ENCODE data around the gene ITGB8.
"Not testable (repeated sequence)": the region's sequence is repeated elsewhere in the genome, so short reads cannot be mapped to it uniquely, and the experiment has no call there.

ITGB8 gene

GRCh38 chr7:20389192-20389591 lies 58.5 kb downstream of the ITGB8 start:
- not testable (repeated sequence) for H3K27ac ChIP-seq (ENCODE audit: low read depth, low read length)
- peaks cover 20% of the 10 kb centered on the region for H3K36me3 ChIP-seq (ENCODE audit: insufficient read depth, low read length)

DNA sequence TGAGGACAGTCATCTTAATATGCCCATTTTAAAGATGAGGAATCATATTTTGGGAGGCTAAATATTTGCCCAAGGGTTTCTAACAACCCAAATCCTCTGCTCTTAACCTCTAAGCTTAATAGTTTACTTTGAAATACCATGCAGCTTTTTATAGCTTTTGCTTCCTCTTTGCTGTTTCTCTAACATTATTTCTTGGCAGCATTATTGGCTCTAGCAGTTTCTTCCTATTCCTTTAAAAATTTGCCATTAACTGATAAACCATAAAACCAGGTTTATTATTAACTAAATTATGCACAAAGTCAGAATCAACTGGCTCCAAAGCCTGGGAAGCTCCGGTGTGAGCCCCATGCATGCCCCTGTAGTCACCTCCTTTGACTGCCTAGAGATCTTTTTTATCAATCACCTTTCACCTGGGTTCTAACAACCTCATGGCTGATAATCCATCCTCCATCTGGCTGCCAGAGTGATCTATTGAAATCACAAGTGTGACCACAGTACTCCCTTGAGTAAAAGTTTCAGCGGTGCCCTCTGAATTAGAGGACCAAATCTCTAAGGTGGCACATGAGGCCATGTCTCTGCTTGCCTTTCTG lies 62.4 kb downstream of the ITGB8 start:
- no peaks in the 10 kb centered on the region for H3K4me1 ChIP-seq (ENCODE audit: insufficient read depth, low read length)
- H3K9ac ChIP-seq (ENCODE audit: low read length), result no peak overlapping the region
- peaks cover 23% of the 10 kb centered on the region for H3K36me3 ChIP-seq (ENCODE audit: insufficient read depth, low read length)
- H3K4me3 ChIP-seq (ENCODE audit: low read depth in 1 of 2, low read length in 2 of 2), result no peak overlapping the region
- H3K9me3 ChIP-seq (ENCODE audit: low read length), result no peaks in the 10 kb centered on the region
- no peaks in the 10 kb centered on the region for H3K27me3 ChIP-seq (ENCODE audit: control insufficient read depth in 1 of 2, insufficient read depth in 2 of 2, low read length in 2 of 2)
- H3K27ac ChIP-seq (ENCODE audit: low read depth, low read length), result no peak overlapping the region

More at GRCh38 chr7:20389192-20389591, 58.5 kb downstream of the ITGB8 start:
- H3K4me3 ChIP-seq (ENCODE audit: low read depth in 1 of 2, low read length in 2 of 2); H3K27me3 ChIP-seq (ENCODE audit: control insufficient read depth in 1 of 2, insufficient read depth in 2 of 2, low read length in 2 of 2); H3K9ac ChIP-seq (ENCODE audit: low read length); H3K9me3 ChIP-seq (ENCODE audit: low read length); H3K4me1 ChIP-seq (ENCODE audit: insufficient read depth, low read length): not testable (repeated sequence)

DNA sequence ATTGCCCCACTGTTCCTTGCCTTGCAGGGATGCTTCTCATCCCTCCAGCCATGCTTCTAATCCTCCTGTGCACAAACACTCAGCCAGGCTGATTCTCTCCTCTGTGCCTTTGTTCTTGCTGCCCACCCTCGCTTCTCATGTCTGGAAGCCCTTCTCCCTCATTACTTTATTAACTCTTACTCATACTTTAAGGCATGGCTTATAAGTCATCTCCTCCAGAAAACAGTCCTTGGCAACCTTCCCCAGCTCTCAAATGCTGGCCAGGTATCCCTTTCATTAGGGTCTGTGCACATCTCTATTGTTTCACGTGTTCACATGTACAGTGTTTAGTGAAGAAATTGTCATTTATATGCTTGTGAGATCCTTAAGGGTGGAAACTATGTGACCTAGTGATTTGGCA lies 62.9 kb downstream of the ITGB8 start:
- H3K27ac ChIP-seq (ENCODE audit: low read depth, low read length), result no peak overlapping the region
- no peaks in the 10 kb centered on the region for H3K4me1 ChIP-seq (ENCODE audit: insufficient read depth, low read length)

GRCh38 chr7:20394284-20394683 lies 63.6 kb downstream of the ITGB8 start:
- Histone ChIP-seq H3K4me1 (ENCODE audit: insufficient read depth, low read length) (no peaks in the 10 kb centered on the region), H3K9me3 (ENCODE audit: low read length) (no peaks in the 10 kb centered on the region), H3K9ac (ENCODE audit: low read length) (no peak overlapping the region), H3K27ac (ENCODE audit: low read depth, low read length) (no peak overlapping the region), H3K4me3 (ENCODE audit: low read depth in 1 of 2, low read length in 2 of 2) (no peak overlapping the region), H3K27me3 (ENCODE audit: control insufficient read depth in 1 of 2, insufficient read depth in 2 of 2, low read length in 2 of 2) (no peaks in the 10 kb centered on the region), H3K36me3 (ENCODE audit: insufficient read depth, low read length) (peaks cover 23% of the 10 kb centered on the region)

More for the DNA sequence above, 62.9 kb downstream of the ITGB8 start:
- H3K27me3 ChIP-seq (ENCODE audit: control insufficient read depth in 1 of 2, insufficient read depth in 2 of 2, low read length in 2 of 2), result no peaks in the 10 kb centered on the region
- peaks cover 23% of the 10 kb centered on the region for H3K36me3 ChIP-seq (ENCODE audit: insufficient read depth, low read length)
- H3K9me3 ChIP-seq (ENCODE audit: low read length), result no peaks in the 10 kb centered on the region
- H3K9ac ChIP-seq (ENCODE audit: low read length), result no peak overlapping the region
- H3K4me3 ChIP-seq (ENCODE audit: low read depth in 1 of 2, low read length in 2 of 2), result no peak overlapping the region

DNA sequence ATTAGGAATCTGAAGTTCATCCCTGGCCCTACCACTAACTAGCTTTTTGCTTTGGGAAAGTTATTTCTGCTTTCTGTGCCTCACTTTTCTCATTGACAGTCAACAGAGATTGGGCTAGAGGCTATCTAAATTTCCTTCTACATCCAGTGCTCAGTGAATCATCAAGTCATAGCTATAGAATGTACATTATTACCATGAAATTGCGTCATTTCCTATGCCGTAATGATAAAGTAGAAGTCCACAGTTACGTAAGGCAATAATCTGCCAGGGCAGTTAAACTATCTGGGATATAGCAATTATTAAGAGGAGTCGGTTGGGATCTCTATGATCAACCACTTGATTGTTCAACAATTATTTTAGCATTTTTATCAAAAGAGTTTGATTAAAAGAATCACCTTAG lies 64.4 kb downstream of the ITGB8 start:
- H3K27me3 ChIP-seq (ENCODE audit: control insufficient read depth in 1 of 2, insufficient read depth in 2 of 2, low read length in 2 of 2), result no peaks in the 10 kb centered on the region
- H3K36me3 ChIP-seq (ENCODE audit: insufficient read depth, low read length), result peaks cover 23% of the 10 kb centered on the region
- H3K4me1 ChIP-seq (ENCODE audit: insufficient read depth, low read length), result no peaks in the 10 kb centered on the region
- H3K9ac ChIP-seq (ENCODE audit: low read length), result no peak overlapping the region
- no peak overlapping the region for H3K27ac ChIP-seq (ENCODE audit: low read depth, low read length)
- H3K4me3 ChIP-seq (ENCODE audit: low read depth in 1 of 2, low read length in 2 of 2), result no peak overlapping the region
- no peaks in the 10 kb centered on the region for H3K9me3 ChIP-seq (ENCODE audit: low read length)

DNA sequence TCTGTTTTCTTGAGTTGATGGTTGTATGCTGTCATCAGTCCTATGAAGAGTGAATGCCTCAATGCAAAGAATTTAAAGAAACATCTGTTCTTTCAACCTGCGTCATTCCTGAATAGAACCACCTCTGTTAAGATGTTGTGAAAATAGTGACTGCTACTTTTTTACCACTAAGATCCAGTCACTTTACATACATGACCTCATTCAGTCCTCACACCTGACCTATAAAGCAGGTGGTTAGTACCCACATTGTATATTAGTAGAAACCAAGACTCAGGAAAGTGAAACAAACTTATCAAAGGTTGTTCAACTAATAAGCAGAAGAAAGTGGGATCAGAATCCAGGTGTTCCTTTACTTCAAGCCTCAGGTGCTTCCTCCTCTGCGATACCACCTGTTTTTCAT lies 64.8 kb downstream of the ITGB8 start:
- no peaks in the 10 kb centered on the region for H3K27me3 ChIP-seq (ENCODE audit: control insufficient read depth in 1 of 2, insufficient read depth in 2 of 2, low read length in 2 of 2)
- H3K9ac ChIP-seq (ENCODE audit: low read length), result no peak overlapping the region
- no peaks in the 10 kb centered on the region for H3K9me3 ChIP-seq (ENCODE audit: low read length)
- H3K27ac ChIP-seq (ENCODE audit: low read depth, low read length), result no peak overlapping the region
- peaks cover 23% of the 10 kb centered on the region for H3K36me3 ChIP-seq (ENCODE audit: insufficient read depth, low read length)
- H3K4me1 ChIP-seq (ENCODE audit: insufficient read depth, low read length), result no peaks in the 10 kb centered on the region
- H3K4me3 ChIP-seq (ENCODE audit: low read depth in 1 of 2, low read length in 2 of 2), result no peak overlapping the region

GRCh38 chr7:20399521-20399920 lies 68.8 kb downstream of the ITGB8 start:
- H3K9me3 ChIP-seq (ENCODE audit: low read length), result no peaks in the 10 kb centered on the region
- H3K9ac ChIP-seq (ENCODE audit: low read length), result no peak overlapping the region
- H3K27me3 ChIP-seq (ENCODE audit: control insufficient read depth in 1 of 2, insufficient read depth in 2 of 2, low read length in 2 of 2), result no peaks in the 10 kb centered on the region
- no peak overlapping the region for H3K4me3 ChIP-seq (ENCODE audit: low read depth in 1 of 2, low read length in 2 of 2)
- no peak overlapping the region for H3K27ac ChIP-seq (ENCODE audit: low read depth, low read length)
- peaks cover 4% of the 10 kb centered on the region for H3K36me3 ChIP-seq (ENCODE audit: insufficient read depth, low read length)
- peaks cover 9% of the 10 kb centered on the region for H3K4me1 ChIP-seq (ENCODE audit: insufficient read depth, low read length)

DNA sequence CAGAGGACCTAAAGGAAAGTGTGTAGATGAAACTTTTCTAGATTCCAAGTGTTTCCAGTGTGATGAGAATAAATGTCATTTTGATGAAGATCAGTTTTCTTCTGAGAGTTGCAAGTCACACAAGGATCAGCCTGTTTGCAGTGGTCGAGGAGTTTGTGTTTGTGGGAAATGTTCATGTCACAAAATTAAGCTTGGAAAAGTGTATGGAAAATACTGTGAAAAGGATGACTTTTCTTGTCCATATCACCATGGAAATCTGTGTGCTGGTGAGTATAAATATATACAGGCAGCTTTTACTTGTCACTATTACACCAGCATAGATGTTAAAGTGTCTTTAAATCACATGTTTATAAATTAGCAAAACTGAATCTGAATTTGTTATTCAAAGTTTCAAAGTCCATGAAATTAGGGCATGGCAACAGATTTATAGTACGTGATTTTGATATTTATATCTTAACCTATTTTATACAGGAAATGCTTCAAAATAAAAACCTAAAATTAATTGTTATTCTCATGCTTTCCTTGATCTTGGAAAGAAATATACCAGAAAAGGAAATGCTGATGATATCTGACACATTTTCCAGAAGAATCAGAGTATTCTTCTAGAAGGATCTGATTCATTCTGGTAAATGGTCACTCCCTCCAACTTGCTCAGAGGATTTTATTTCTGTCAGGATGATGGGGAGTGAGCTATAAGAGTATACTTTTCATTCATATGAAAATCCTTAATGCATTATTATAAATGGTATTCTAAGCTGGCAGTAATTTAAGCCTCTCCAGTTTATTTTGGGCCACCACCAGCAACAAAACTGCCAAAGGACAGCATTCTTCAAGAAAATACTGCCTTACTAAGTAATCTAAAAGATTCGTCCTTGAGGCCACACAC lies 71.4 kb downstream of the ITGB8 start:
- no peak overlapping the region for H3K27ac ChIP-seq (ENCODE audit: low read depth, low read length)
- no peaks in the 10 kb centered on the region for H3K9me3 ChIP-seq (ENCODE audit: low read length)
- H3K36me3 ChIP-seq (ENCODE audit: insufficient read depth, low read length), result no peaks in the 10 kb centered on the region
- H3K4me3 ChIP-seq (ENCODE audit: low read depth in 1 of 2, low read length in 2 of 2), result no peak overlapping the region
- no peak overlapping the region for H3K9ac ChIP-seq (ENCODE audit: low read length)
- peaks cover 9% of the 10 kb centered on the region for H3K4me1 ChIP-seq (ENCODE audit: insufficient read depth, low read length)
- no peaks in the 10 kb centered on the region for H3K27me3 ChIP-seq (ENCODE audit: control insufficient read depth in 1 of 2, insufficient read depth in 2 of 2, low read length in 2 of 2)

DNA sequence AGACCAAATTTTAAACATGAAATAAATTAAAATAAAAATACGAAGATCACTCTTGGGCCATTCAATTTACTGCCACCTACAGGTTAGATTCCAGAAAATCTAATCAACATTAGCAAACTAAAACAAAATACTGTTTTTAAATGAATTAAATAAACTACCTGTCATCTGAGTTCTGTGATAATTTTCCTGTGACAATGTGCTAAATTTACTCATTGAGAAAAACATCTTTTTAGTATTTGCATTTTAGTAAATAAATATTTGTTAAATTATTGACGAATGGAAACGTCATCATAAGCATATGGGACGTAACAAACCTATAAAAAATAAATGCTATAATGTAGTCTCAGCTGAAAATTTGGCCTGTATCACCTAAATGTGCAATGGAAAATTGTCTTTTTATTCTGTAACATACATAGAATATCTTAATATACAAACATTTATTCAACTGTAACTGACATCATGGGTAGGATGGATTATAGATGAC lies 72.1 kb downstream of the ITGB8 start:
- Histone ChIP-seq H3K4me1 (ENCODE audit: insufficient read depth, low read length) (peaks cover 14% of the 10 kb centered on the region), H3K27ac (ENCODE audit: low read depth, low read length) (no peak overlapping the region), H3K9ac (ENCODE audit: low read length) (no peak overlapping the region)

DNA sequence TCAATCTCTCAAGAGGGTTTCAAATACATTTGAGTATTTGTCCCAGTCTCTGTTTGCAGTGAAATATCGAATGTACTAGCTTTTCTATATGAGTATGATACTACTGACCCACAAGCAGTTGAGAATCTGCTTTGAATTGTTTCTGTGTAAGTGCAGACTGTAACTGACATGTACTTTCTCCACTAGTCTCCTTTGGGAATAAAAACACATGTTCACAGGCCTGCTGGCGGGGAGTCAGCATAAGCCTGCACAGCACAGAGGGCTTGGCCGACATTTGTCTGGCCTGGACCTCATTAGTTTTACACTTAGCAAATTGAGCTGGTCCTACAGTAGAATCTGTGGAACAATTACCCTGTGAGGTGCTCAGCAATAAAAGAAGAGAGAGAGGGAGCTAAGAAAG lies 72.6 kb downstream of the ITGB8 start:
- no peak overlapping the region for H3K9ac ChIP-seq (ENCODE audit: low read length)
- no peaks in the 10 kb centered on the region for H3K9me3 ChIP-seq (ENCODE audit: low read length)
- H3K4me3 ChIP-seq (ENCODE audit: low read depth in 1 of 2, low read length in 2 of 2), result no peak overlapping the region

More for the DNA sequence above, 72.1 kb downstream of the ITGB8 start:
- no peaks in the 10 kb centered on the region for H3K27me3 ChIP-seq (ENCODE audit: control insufficient read depth in 1 of 2, insufficient read depth in 2 of 2, low read length in 2 of 2)
- no peaks in the 10 kb centered on the region for H3K36me3 ChIP-seq (ENCODE audit: insufficient read depth, low read length)
- H3K4me3 ChIP-seq (ENCODE audit: low read depth in 1 of 2, low read length in 2 of 2), result no peak overlapping the region
- no peaks in the 10 kb centered on the region for H3K9me3 ChIP-seq (ENCODE audit: low read length)

GRCh38 chr7:20404320-20404719 lies 73.6 kb downstream of the ITGB8 start:
- Histone ChIP-seq H3K4me1 (ENCODE audit: insufficient read depth, low read length) (peaks cover 21% of the 10 kb centered on the region), H3K27me3 (ENCODE audit: control insufficient read depth in 1 of 2, insufficient read depth in 2 of 2, low read length in 2 of 2) (no peaks in the 10 kb centered on the region), H3K9ac (ENCODE audit: low read length) (no peak overlapping the region), H3K4me3 (ENCODE audit: low read depth in 1 of 2, low read length in 2 of 2) (no peak overlapping the region), H3K27ac (ENCODE audit: low read depth, low read length) (no peak overlapping the region), H3K36me3 (ENCODE audit: insufficient read depth, low read length) (no peaks in the 10 kb centered on the region), H3K9me3 (ENCODE audit: low read length) (no peaks in the 10 kb centered on the region)

More for the DNA sequence above, 72.6 kb downstream of the ITGB8 start:
- no peaks in the 10 kb centered on the region for H3K27me3 ChIP-seq (ENCODE audit: control insufficient read depth in 1 of 2, insufficient read depth in 2 of 2, low read length in 2 of 2)
- H3K4me1 ChIP-seq (ENCODE audit: insufficient read depth, low read length), result peaks cover 19% of the 10 kb centered on the region
- no peak overlapping the region for H3K27ac ChIP-seq (ENCODE audit: low read depth, low read length)
- no peaks in the 10 kb centered on the region for H3K36me3 ChIP-seq (ENCODE audit: insufficient read depth, low read length)

Data from muscle layer of colon (tissue), 2 donors.